Thymus (tissue), 14 donors: ENCODE results near the gene HOXA7. TPM values are rescaled to one million over a fixed set of nuclear protein-coding genes. Genes with fewer than 3 reads are reported as not detected.

ENCODE experiments used
- DNase-seq, 9 donors: peaks; one replicate each; pipeline ENCODE4 v3.0.0-alpha.2; 2013; ENCODE audit warnings: low spot score in 9 of 9, low read depth in 6 of 9, missing footprints in 1 of 9
- H3K27ac ChIP-seq, 2 donors: one replicate each; pipeline ENCODE4 v1.5.1; 2013; ENCODE audit warnings: control low read depth in 1 of 2, low read depth in 1 of 2, low read length in 1 of 2, mild to moderate bottlenecking in 1 of 2, moderate library complexity in 1 of 2
- H3K27me3 ChIP-seq, 2 donors: one replicate each; pipeline ENCODE4 v1.5.1; 2013; ENCODE audit warnings: low read length in 1 of 2; ENCODE audit not compliant: control insufficient read depth in 2 of 2, insufficient read depth in 1 of 2
- H3K36me3 ChIP-seq, 2 donors: one replicate each; pipeline ENCODE4 v1.5.1; 2013; ENCODE audit warnings: low read length in 1 of 2, mild to moderate bottlenecking in 1 of 2, moderate library complexity in 1 of 2; ENCODE audit not compliant: control insufficient read depth in 2 of 2, insufficient read depth in 2 of 2
- H3K4me1 ChIP-seq, 2 donors: one replicate each; pipeline ENCODE4 v1.5.1; 2013; ENCODE audit warnings: low read length in 2 of 2; ENCODE audit not compliant: control insufficient read depth in 2 of 2, insufficient read depth in 2 of 2
- H3K4me3 ChIP-seq, 2 donors: one replicate each; pipeline ENCODE4 v1.5.1; 2013; ENCODE audit warnings: low read length in 2 of 2, control low read depth in 1 of 2, mild to moderate bottlenecking in 1 of 2
- H3K9me3 ChIP-seq, 2 donors: one replicate each; pipeline ENCODE4 v1.5.1; 2013; ENCODE audit warnings: low read length in 1 of 2, mild to moderate bottlenecking in 1 of 2; ENCODE audit not compliant: control insufficient read depth in 2 of 2, insufficient read depth in 1 of 2
- WGBS: extraction: QIAGEN DNeasy Blood & Tissue Kit; methylation state at CpG from one replicate; pipeline ENCODE4 v1.1.7; 2013; 5-methylcytosine and 5-hydroxymethylcytosine counted together
- long read RNA-seq, 10 donors: transcript quantifications; one replicate each; lab custom pipeline, GENCODE V29; 2026
- polyA plus RNA-seq: library from polyadenylated mRNA; stranded (reverse); fragments of 200-250 nt; gene quantifications from one replicate; pipeline ENCODE4 v1.2.3, GENCODE V29; 2013
- total RNA-seq: library from RNA; stranded (reverse); fragments of 120-200 nt; gene quantifications from one replicate; pipeline ENCODE4 v1.2.4, GENCODE V29; 2013
- donor health status: healthy.

HOXA7 gene
- total RNA-seq, result 0.57 TPM
- 0.41 TPM for polyA plus RNA-seq
- long read RNA-seq, donor 1, result 0 reads
- long read RNA-seq, donor 2, result 0 reads
- long read RNA-seq, donor 3, result 0 reads
- long read RNA-seq, donor 4, result 0 reads
- long read RNA-seq, donor 5, transcript HOXA7-201 (2 exons, 2,018 nt), result major isoform, 5 of 5 reads
- long read RNA-seq, donor 5, partial matches to known transcripts, result 0 of 5 reads
- long read RNA-seq, donor 5, other reads (novel, unspliced or antisense), result 0 of 5 reads
- long read RNA-seq, donor 6, result 0 reads
- long read RNA-seq, donor 7, result 0 reads
- long read RNA-seq, donor 8, result 0 reads
- long read RNA-seq, donor 9, result 0 reads
- long read RNA-seq, donor 10, result 0 reads

DNA sequence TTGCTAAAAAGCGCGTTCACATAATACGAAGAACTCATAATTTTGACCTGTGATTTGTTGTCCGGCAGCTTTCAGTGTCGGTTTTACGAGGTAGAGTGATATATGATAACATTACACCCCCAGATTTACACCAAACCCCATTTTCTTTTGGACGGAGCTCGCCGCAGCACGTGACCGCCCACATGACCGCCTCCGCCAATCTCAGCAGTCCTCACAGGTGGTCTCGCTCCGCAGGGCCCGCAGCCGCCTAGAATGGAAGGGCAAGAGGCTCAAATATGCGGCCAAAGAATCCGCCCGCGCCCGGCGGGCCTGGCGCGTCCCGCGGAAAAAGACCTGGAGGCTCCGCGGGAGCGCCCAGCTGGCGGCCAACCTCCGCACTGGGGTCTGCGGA lies at the start of gene HOXA7:
HOXA7 (minus strand) TSS at position 168 of the 391 bp plus-strand sequence; CDS start at position 38, 130 bp downstream.
- no peaks in the 10 kb centered on the region for H3K36me3 ChIP-seq
- peak in 1 of 9 donors; percentile 58 for DNase-seq
- H3K27me3 ChIP-seq, result peaks cover 94 to 100% of the 10 kb centered on the region in 2 donors
- peak within 1 kb of the TSS; percentile 46 to 60 for H3K4me3 ChIP-seq
- H3K9me3 ChIP-seq, result peaks cover 3 to 37% of the 10 kb centered on the region in 2 donors
- H3K27ac ChIP-seq, result no peak within 1 kb of the TSS
- peaks cover 30 to 61% of the 10 kb centered on the region in 2 donors for H3K4me1 ChIP-seq
- under 1% methylated on average over 33 of the region's 33 CpGs for WGBS

GRCh38 chr7:27205325-27206280 lies 49.1 kb upstream of the HOXA7 start:
- Histone ChIP-seq H3K27ac (no peak overlapping the region), H3K4me1 (peaks cover 3 to 5% of the 10 kb centered on the region in 2 donors), H3K36me3 (no peaks in the 10 kb centered on the region), H3K9me3 (peaks cover 1 to 8% of the 10 kb centered on the region in 2 donors), H3K27me3 (peaks cover 89 to 100% of the 10 kb centered on the region in 2 donors), H3K4me3 (no peak overlapping the region)
- no peak for DNase-seq
- 8% methylated on average over 52 of the region's 52 CpGs for WGBS

- peaks cover 1 to 4% of the 10 kb centered on the region in 2 donors for H3K9me3 ChIP-seq
- peaks cover 5 to 6% of the 10 kb centered on the region in 2 donors for H3K4me1 ChIP-seq
- H3K27me3 ChIP-seq, result peaks cover 89 to 99% of the 10 kb centered on the region in 2 donors
- no peak for DNase-seq
- H3K4me3 ChIP-seq, result no peak overlapping the region
- H3K36me3 ChIP-seq, result no peaks in the 10 kb centered on the region
- H3K27ac ChIP-seq, result no peak overlapping the region
- WGBS, result 8% methylated on average over 41 of the region's 41 CpGs
These were observed 48.4 kb upstream of the HOXA7 start for GRCh38 chr7:27204851-27205322.

- WGBS, result 24% methylated on average over 4 of the region's 4 CpGs
- Histone ChIP-seq H3K27me3 (peaks cover 91 to 97% of the 10 kb centered on the region in 2 donors), H3K36me3 (no peaks in the 10 kb centered on the region), H3K4me3 (no peak overlapping the region), H3K9me3 (peaks cover 1 to 4% of the 10 kb centered on the region in 2 donors), H3K4me1 (peaks cover 7 to 14% of the 10 kb centered on the region in 2 donors), H3K27ac (no peak overlapping the region)
- DNase-seq, result no peak
These were observed 47.6 kb upstream of the HOXA7 start for GRCh38 chr7:27203964-27204594.

- Histone ChIP-seq H3K4me3 (no peak overlapping the region), H3K4me1 (peaks cover 9 to 16% of the 10 kb centered on the region in 2 donors), H3K9me3 (peaks cover 1 to 4% of the 10 kb centered on the region in 2 donors), H3K27ac (no peak overlapping the region), H3K27me3 (peaks cover 91 to 97% of the 10 kb centered on the region in 2 donors), H3K36me3 (no peaks in the 10 kb centered on the region)
- DNase-seq, result no peak
- 10% methylated on average over 10 of the region's 10 CpGs for WGBS
These were observed 47.0 kb upstream of the HOXA7 start for GRCh38 chr7:27203365-27203953.

DNA sequence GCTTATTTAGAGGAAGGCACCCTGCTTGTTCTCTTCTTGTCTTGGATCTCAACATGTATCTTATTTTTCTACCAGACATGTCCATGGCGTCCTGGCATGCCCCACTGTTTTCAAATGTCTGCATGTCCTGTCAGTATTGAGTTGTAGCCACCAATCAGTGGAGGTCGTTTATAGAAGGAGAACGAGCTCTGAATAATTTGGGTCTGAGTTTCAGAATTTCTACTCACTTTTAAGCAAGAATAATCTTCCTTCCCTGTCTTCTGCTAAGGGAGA lies 46.3 kb upstream of the HOXA7 start:
- no peak overlapping the region for H3K4me3 ChIP-seq
- peaks cover 92 to 97% of the 10 kb centered on the region in 2 donors for H3K27me3 ChIP-seq
- H3K4me1 ChIP-seq, result peaks cover 9 to 16% of the 10 kb centered on the region in 2 donors
- WGBS, result 12% methylated on average over 3 of the region's 3 CpGs
- H3K9me3 ChIP-seq, result peaks cover 1 to 4% of the 10 kb centered on the region in 2 donors
- no peak overlapping the region for H3K27ac ChIP-seq
- no peak for DNase-seq
- H3K36me3 ChIP-seq, result no peaks in the 10 kb centered on the region

DNA sequence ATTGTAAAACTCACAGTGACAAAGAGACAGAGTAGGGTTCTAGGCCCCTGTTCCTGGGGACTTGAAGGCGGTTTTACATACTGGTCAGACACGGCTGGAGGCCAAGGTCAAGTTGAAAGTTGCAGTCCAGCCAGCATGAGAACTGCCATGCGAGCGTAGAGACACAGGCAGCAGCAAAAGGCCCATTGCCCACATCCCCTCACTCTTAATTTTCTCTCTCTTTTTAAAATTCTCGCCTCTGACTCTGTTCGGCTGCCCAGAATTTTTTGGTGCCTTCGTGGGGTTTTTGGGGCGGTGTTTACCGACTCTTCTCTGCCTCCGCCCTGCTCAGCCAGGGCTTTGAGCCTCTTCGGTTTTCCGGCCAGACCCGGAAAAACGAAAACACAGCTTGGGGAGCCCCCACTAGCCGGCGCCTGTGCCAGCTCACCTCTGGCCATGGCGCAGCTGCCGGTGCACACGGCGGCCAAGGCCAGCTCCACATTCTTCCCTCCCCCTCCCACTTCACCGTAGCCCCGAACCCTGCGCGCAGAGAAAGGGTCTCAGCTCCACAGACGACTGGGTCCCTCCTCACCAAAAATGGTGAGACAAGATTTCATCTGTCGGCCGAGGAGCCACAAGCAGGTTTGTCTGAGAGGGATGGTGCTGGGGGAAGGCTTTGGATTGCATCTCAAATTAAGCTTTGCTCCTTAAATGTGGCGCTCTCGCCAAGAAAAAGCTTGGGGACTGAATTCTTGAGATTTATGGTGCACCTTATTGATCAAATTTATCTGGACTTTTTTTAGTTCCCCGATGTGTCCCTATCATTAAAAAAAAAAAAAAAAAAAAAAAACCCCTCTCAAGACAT lies 45.8 kb upstream of the HOXA7 start:
- Histone ChIP-seq H3K27ac (no peak overlapping the region), H3K9me3 (peaks cover 1 to 4% of the 10 kb centered on the region in 2 donors), H3K4me3 (no peak overlapping the region), H3K4me1 (peaks cover 9 to 16% of the 10 kb centered on the region in 2 donors), H3K27me3 (peaks cover 93 to 97% of the 10 kb centered on the region in 2 donors), H3K36me3 (no peaks in the 10 kb centered on the region)
- no peak for DNase-seq
- 18% methylated on average over 30 of the region's 30 CpGs for WGBS

GRCh38 chr7:27201580-27202017 lies 45.1 kb upstream of the HOXA7 start:
- Histone ChIP-seq H3K4me3 (no peak overlapping the region), H3K9me3 (peaks cover 1 to 4% of the 10 kb centered on the region in 2 donors), H3K36me3 (no peaks in the 10 kb centered on the region), H3K27ac (no peak overlapping the region), H3K27me3 (peaks cover 88 to 97% of the 10 kb centered on the region in 2 donors), H3K4me1 (peaks cover 9 to 16% of the 10 kb centered on the region in 2 donors)
- DNase-seq, result no peak
- WGBS, result 5% methylated on average over 4 of the region's 4 CpGs
